ENCODE measurements around the gene FLNB. TPM values are rescaled to one million over a fixed set of nuclear protein-coding genes. Genes with fewer than 3 reads are reported as not detected.

The FLNB gene
- total RNA-seq, 1 experiment from 2014 or later: 83.4 TPM

DNA sequence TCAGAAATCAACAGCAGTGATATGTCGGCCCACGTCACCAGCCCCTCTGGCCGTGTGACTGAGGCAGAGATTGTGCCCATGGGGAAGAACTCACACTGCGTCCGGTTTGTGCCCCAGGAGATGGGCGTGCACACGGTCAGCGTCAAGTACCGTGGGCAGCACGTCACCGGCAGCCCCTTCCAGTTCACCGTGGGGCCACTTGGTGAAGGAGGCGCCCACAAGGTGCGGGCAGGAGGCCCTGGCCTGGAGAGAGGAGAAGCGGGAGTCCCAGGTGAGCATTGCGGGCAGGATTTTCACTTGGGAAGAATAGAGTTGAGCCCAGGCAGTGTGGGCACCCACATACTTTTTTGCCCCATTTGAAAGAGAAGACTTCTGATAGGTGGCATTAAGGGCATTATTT lies 145.1 kb downstream of the FLNB start:
- no peaks in the 10 kb centered on the region for H3K4me1 ChIP-seq (ENCODE audit: insufficient read depth, low read length)
- Mint-ChIP-seq H3K36me3 (ENCODE audit: insufficient read depth in 1 of 3, low read depth in 3 of 3) (peaks cover 28 to 79% (median 65%) of the 10 kb centered on the region in 3 experiments; a peak in 6 of 7 replicates), H3K27me3 (ENCODE audit: low read depth) (no peaks in the 10 kb centered on the region), H3K4me3 (no peak overlapping the region), H3K27ac (no peak overlapping the region), H3K4me1 (no peaks in the 10 kb centered on the region; a peak in 1 of 4 replicates), H3K9me3 (no peaks in the 10 kb centered on the region)
- H3K56ac ChIP-seq (ENCODE audit: insufficient read length, low read depth, low read length): no peak overlapping the region
- H4K5ac ChIP-seq (ENCODE audit: insufficient read length, low read depth, low read length): no peak overlapping the region
- no peak overlapping the region for H2BK12ac ChIP-seq (ENCODE audit: insufficient read length, low read depth, low read length)
- no peak overlapping the region for H3K4me2 ChIP-seq (ENCODE audit: insufficient read depth, insufficient read length, low read length)
- H3K27ac ChIP-seq (ENCODE audit: insufficient read length, low read depth, low read length): no peak overlapping the region
- no peak overlapping the region for H3K9ac ChIP-seq (ENCODE audit: extremely low read depth, insufficient read length, low read length)
- H3K79me1 ChIP-seq (ENCODE audit: insufficient read depth, low read depth, low read length, poor library complexity, severe bottlenecking): no peaks in the 10 kb centered on the region
- H3K4ac ChIP-seq (ENCODE audit: low read depth, low read length): no peak overlapping the region
- DNase-seq: no peak
- H3K23ac ChIP-seq (ENCODE audit: insufficient read length, low read depth, low read length): no peak overlapping the region
- no peak overlapping the region for H3T11ph ChIP-seq (ENCODE audit: low read length)
- H4K8ac ChIP-seq (replicated peaks; ENCODE audit: insufficient read length, low read depth, low read length): no peak overlapping the region
- H3K14ac ChIP-seq (ENCODE audit: insufficient read depth, low read length): no peak overlapping the region
- no peaks in the 10 kb centered on the region for H3K79me2 ChIP-seq (ENCODE audit: insufficient read depth, low read length)
- no peak for TF ChIP-seq CTCF (conservative IDR thresholded peaks at IDR 0.05)
- no peak overlapping the region for H2BK5ac ChIP-seq (ENCODE audit: insufficient read length, low read length)
- no peak overlapping the region for H3K18ac ChIP-seq (ENCODE audit: insufficient read length, low read depth, low read length)
- H2BK20ac ChIP-seq (ENCODE audit: low read depth, low read length, poor library complexity, severe bottlenecking): no peak overlapping the region
- no peak overlapping the region for H2AFZ ChIP-seq (ENCODE audit: low read length)
- no peak overlapping the region for H2BK15ac ChIP-seq (ENCODE audit: low read depth, low read length)
- H2AK5ac ChIP-seq (ENCODE audit: insufficient read length, low read length): no peak overlapping the region
- no peaks in the 10 kb centered on the region for H3K9me3 ChIP-seq (ENCODE audit: control insufficient read depth, low read depth, low read length)
- no peak overlapping the region for H2BK120ac ChIP-seq (ENCODE audit: low read depth, low read length, poor library complexity, severe bottlenecking)
- H4K91ac ChIP-seq (ENCODE audit: insufficient read length, low read depth, low read length): no peak overlapping the region
- no peaks in the 10 kb centered on the region for H4K20me1 ChIP-seq (ENCODE audit: control insufficient read depth, insufficient read depth, insufficient read length)
- H3K27me3 ChIP-seq (ENCODE audit: insufficient read depth, low read length): no peaks in the 10 kb centered on the region
- no CpG with 5 or more reads among the region's 16 CpGs for WGBS (ENCODE audit: extremely low coverage, insufficient read length, low lambda C conversion rate)
- no peaks in the 10 kb centered on the region for H3K23me2 ChIP-seq (ENCODE audit: insufficient read length, low read depth, low read length, poor library complexity, severe bottlenecking)

All from H9 (cell line).